MM.1S (cell line): Measurements from ENCODE around the gene FOXO6.

Source experiments
- CTCF ChIP-seq: fragments of 300-600 bp; sonication (generic); IDR thresholded peaks from 2 replicates; pipeline ENCODE4 v1.5.1; 2016; ENCODE audit warnings: antibody characterized with exemption, low read length, mixed read lengths
- EZH2 ChIP-seq: fragments of 300-600 bp; sonication (generic); optimal IDR thresholded peaks from 2 replicates; pipeline ENCODE3; 2017; ENCODE audit warnings: low read depth, mild to moderate bottlenecking, antibody characterized with exemption, low read length, mixed read lengths
- EZH2phosphoT487 ChIP-seq: fragments of 300-600 bp; sonication (generic); IDR thresholded peaks from 2 replicates; pipeline ENCODE4 v1.6.1; 2018; ENCODE audit warnings: antibody characterized with exemption, low read length

- TF ChIP-seq CTCF (no peak), EZH2 (no peak), EZH2phosphoT487 (no peak)
Observed at GRCh38 chr1:41427916-41428737, 66.9 kb downstream of the FOXO6 start.
